HG02763 (cell line): Measurements from ENCODE around the gene KREMEN1.

Experiments used
- ATAC-seq: cut with Tn5 transposase; IDR thresholded peaks from one replicate; pipeline ENCODE4 v1.9.1; 2021; ENCODE audit warnings: mild to moderate bottlenecking, moderate library complexity; ENCODE audit not compliant: unreplicated experiment

Gene KREMEN1

DNA sequence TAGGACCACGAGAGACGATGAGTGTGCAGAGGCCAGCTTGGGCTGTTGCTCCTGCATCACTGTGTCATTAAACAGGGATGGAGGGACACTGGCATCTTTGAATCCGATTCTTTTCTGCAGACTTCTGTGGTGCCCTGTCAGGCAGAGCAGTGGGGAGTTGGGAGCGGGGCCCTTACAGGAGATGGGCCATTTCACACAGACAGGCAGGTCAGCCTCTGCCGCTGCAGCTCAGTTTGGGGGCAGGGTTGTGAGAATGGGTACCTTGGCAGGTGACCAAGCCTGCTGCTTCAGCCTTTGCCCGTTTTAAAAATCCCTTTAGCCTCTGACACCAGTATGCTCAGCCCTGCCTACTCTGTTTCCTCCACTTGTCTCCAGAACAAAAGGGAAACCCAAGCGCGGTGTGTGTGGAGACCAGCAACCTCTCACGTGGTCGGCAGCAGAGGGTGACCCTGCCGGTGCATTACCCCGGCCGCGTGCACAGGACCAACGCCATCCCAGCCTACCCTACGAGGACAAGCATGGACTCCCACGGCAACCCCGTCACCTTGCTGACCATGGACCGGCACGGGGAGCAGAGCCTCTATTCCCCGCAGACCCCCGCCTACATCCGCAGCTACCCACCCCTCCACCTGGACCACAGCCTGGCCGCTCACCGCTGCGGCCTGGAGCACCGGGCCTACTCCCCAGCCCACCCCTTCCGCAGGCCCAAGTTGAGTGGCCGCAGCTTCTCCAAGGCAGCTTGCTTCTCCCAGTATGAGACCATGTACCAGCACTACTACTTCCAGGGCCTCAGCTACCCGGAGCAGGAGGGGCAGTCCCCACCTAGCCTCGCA is 23.8 kb upstream of the KREMEN1 start:
- ATAC-seq, result no peak

DNA sequence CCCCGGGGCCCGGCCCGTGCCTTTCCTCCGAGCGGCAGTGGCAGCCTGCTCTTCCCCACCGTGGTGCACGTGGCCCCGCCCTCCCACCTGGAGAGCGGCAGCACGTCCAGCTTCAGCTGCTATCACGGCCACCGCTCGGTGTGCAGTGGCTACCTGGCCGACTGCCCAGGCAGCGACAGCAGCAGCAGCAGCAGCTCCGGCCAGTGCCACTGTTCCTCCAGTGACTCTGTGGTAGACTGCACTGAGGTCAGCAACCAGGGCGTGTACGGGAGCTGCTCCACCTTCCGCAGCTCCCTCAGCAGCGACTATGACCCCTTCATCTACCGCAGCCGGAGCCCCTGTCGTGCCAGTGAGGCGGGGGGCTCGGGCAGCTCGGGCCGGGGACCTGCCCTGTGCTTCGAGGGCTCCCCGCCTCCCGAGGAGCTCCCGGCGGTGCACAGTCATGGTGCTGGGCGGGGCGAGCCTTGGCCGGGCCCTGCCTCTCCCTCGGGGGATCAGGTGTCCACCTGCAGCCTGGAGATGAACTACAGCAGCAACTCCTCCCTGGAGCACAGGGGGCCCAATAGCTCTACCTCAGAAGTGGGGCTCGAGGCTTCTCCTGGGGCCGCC is 23.1 kb upstream of the KREMEN1 start:
- ATAC-seq, result no peak

DNA sequence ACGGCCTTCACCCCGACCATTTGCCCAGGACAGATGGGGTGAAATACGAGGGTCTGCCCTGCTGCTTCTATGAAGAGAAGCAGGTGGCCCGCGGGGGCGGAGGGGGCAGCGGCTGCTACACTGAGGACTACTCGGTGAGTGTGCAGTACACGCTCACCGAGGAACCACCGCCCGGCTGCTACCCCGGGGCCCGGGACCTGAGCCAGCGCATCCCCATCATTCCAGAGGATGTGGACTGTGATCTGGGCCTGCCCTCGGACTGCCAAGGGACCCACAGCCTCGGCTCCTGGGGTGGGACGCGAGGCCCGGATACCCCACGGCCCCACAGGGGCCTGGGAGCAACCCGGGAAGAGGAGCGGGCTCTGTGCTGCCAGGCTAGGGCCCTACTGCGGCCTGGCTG is 22.4 kb upstream of the KREMEN1 start:
- ATAC-seq, result no peak

DNA sequence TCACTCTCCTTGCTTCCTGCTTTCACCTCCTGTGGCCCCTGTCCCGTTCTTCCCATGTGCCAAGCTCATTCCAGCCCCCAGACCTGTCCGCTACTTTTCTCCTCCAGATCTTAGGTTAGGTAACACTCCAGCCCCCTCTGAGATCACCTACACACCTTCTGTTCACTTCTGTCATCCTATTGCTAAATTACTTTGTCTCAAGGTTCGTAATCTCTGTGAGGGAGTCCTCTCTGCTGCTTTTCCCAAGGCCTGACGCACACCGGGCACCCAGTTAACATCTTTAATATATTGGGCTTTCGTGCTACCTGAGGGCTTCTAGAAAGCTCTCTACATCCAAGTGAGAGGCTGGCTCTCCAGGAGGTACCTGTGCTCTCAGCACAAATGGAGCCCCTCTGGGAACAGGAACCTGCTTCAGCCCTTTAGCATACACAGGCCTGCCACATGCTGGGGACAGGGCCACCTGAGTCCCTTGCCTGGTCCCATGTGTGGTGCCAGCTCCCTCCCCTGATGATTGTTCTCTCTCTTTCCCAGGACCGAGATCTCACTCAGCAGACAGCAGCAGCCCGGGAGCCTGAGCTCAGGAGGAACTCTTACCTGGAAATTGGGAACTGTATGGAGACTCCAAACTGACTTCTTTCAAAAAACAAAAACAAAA is 19.7 kb upstream of the KREMEN1 start:
- ATAC-seq, result no peak

DNA sequence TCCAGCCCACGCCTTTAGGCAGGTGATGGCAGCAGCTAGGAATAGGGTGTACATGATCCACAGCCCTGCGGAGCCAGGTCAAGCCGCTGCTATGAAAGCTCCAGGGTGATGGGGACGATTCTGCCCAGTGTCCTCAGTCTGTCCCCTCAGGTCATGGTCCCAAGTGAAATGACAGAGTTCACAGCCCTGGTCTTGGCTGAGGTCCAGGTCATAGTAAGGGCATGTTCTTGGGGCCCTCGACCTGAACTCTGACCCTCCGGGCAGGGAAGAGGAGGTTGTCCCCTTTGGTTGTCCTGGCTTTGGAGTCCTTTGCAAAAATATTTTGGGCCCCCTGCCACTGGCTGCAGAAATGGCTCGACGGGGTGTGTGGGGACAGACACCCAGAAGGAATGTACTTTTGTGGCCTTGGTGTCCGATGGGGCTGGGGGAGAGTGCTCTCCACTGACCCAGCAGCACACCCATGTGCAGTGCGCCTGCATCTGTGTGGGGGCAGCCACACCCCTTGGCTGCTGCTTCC is 18.5 kb upstream of the KREMEN1 start:
- no peak for ATAC-seq

DNA sequence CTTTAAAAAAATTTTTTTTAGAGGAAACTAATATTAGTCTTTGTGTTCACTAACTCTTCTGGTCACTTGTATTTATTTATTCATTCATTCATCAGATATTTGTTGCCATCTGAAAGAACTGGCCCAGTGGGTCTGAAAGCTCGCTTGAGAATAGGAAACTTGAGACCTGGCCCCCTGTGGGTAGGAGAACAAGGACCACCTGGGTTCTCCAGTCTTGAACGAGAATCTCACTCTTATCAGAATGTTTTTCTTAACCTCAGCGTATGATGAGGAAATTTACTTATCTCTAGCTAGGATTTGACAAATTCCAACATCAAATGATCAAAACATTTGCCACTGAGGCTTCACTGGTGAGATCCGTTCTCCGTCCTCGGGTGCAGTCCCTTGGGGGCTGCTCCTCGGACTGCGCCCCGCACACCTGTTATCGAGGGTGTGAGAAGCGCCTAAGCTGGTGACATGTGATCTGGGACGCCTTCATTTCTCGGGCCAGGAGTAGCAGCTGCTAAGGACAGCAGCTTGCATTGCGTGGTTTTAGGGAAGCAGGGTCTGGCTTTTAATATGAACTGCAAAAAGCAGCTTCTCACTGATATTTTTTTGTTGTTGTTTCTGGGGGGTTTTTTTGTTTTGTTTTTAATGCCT is 17.5 kb upstream of the KREMEN1 start:
- no peak for ATAC-seq

DNA sequence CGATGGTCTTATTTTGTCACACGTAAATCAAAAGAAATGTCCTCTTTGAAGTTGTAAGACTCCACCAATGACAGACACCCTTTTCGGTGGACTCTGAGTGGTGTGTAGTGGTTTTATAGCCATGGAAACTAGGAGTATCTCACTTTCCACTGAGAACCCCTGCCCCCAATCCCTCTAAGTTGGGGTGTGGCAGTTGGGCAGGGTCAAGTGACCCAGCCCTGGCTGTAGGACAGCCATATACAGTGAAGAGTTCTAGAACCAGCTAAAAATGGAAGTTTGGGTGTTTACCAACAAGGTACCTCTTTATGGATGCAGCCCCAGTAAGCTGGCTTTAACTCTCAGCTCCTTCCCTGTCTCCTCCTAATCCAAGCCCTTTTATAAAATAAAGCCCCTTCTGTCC is 16.4 kb upstream of the KREMEN1 start:
- no peak for ATAC-seq

DNA sequence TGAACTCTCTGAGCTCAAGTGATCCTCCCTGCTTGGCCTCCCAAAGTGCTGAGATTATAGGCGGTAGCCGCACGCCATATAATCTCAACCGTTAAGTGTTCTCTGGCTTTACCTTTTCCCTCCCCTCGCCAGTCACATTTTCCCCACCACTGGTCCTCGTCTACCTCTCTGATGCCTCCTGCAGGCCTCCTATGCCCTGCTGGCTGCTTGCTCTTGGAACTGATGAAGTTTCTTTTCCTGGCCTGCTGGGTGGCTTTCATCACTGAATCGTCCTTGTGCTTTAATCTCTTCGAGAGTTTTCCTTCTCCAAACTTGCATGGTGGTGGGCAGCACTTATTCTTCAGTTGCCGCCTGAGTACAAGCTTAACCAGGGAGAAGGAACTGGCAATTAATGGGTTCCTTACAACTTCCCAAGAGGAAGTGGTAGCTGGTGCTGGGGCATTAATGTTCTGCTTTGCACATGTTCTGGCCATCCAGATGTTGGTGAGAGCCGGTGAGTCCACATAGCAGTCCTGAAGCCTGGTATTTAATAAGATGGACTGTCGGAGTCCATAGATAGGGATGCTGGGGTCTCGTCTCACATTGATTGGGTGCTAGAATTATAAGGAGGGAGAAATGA is 12.5 kb upstream of the KREMEN1 start:
- ATAC-seq, result no peak

DNA sequence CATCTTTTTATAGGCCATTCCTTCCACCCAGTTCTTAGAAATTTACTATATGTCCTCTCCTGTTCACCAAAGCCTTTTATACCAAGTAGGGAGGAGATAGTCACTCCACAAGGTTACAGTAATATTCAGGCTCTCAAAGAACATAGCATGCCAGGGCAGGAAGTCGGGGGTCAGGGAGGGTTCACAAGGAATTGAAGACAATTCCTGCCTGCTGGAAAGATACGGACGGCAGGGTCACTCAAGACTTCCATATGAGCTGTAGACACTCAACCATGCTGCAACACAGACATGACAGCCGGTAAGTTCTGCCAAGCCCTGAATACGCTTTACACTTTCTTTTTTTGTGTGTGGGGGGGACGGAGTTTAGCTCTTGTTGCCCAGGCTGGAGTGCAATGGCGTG is 11.9 kb upstream of the KREMEN1 start:
- no peak for ATAC-seq

DNA sequence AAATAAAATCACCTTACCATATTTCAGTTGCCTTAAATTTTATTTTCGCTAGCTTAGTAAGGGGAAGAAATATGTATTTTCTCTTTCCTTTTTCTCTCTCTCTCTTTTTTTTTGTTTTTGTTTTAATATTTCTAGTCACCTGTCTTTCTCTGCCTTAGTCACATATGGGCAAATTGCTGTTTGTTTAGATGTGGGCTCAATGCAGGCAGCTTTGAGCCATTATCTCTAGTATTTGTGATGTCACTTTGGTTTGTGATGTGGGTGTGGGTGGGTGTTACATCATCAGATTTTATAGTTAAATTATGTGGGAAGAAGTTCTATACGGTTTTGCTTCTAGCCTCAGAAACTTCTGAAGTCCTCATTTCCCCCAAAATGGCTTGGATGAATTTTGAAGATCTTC is 11.1 kb upstream of the KREMEN1 start, which contains the start of gene C22orf31:
C22orf31 (minus strand) TSS at position 59 of the 400 bp plus-strand sequence; CDS start at position 20, 39 bp downstream.
- no peak for ATAC-seq

DNA sequence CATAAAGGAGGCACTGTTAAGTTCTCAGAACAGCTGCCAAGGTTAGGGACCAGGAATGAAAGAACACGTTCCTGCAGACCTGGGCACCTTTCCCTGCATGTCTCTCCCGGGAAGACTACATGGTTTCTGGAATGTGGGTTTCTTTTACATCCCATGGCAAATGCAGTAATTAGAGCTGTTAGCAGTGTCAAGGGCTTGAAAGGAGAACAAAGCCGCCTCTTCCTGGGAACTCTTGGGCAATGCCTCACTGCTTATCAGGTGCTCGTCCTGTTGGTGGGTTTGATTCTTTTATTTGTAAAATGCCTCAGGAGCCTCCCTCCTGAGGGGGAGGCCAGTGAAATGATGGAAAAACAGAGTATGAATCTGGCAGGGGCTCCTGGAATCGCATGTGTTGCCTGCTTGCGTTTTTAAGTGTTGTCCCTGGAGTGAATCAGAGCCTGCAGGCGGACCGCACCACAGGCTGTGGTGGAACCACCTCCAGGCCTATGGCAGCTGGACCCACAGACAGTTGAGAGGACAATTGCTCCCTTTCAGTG is 10.5 kb upstream of the KREMEN1 start:
- ATAC-seq, result no peak

DNA sequence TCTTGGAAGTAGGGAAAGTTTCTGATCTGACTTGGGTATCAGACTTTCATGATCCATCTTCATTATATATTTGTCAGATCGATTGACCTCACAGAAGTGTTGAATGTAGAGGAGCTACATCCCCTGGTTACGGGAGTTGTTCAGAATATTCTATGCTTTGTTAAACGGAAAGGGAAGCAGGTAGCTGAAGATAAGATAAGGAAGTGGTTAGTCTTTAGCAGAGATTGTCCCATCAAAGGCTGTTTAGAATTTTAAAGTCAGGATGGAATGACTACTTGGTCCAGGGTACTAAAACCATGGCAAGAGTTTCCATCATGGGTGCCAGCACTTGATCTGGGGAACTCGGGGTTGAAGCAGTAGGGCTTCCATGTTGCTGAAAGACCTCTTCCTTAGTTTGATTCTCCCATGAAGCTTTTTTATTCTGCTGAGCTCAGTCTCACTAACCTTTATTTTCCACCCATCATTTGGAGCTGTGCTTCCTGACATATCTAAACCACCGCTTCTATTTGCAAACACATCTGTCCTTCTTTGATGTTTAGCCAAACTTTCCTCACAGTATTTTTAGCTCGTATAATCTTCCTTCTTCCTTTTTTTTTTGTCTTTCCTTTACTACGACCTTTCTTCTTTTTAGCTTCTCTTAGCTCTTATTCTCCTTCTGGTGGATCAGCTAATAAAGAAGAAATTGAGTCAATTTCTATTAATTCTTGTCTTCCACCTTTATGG is 7.2 kb upstream of the KREMEN1 start:
- ATAC-seq, result no peak

DNA sequence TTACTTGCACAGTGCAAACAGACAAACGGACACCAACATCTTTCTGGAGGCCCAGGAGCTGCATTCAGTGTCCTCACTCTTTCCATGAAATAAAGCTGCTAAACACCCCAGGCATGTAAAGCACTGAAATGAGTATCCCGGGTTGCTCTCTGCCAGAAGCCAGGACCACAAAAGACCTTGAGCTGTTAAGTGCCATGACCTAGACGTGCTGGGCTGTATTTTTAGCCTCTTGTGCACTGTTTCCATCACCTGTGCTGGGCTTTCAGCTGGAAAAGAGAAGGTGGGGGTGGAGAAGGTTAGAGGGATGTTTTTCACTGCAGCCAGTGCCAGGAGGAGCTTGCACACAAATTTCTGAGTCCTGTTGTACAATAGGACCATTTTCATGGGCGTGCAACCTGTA is 3.4 kb upstream of the KREMEN1 start:
- no peak for ATAC-seq

DNA sequence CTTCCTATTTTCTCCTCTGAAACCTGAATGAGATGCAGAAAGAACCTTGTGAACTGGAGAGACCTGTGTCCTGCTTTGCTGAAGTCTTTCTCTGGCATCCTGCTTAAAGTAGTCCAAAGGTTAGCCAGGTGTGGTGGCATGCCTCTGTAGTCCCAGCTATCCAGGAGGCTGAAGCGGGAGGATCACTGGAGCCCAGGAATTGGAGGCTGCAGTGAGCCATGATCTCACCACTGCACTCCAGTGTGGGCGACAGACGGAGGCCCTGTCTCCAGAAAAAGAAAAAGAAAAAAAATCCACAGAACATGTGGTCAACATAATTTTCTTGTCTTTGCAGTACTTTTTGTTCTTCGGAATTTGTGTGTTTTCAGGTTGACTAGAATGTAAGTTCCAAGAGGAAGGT is 2.3 kb upstream of the KREMEN1 start:
- no peak for ATAC-seq

DNA sequence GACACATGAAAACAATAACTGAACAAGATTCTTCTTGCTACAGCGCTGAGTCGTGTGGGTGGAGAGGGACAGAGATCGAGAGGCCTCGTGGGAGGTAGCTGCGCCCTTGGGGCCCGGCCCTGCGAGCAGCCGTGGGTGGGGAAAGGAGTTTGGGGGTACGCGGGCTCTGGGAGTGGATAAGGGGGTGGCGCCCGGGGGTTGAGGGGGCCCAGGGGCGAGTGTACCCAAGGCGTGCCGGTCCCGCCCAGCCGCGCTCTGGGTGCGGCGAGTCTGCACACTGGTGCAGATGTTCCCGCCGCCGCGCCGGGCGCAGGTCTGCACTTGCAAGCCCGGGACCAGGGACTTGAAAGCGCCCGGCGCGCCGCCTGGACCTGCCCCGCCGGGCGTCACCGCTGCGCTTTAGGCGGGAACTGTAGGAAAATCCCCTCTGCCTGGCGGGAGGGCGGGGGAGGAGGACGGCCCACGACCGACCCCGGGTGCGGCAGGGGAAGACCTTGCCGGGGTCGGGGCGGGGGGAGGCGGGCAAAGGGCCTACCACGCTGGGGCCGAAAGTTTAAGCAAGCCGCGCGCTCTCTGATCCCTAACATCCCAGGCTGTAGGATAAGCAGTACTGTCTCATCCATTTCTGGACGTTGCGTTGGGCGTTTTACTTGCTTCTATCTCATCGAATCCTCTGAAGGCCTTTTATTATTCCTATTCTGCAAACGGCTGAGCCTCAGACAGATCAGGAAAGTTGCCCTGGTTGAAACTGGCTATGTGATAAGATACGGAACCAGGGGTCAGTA is 1.4 kb upstream of the KREMEN1 start:
- ATAC-seq, result no peak

DNA sequence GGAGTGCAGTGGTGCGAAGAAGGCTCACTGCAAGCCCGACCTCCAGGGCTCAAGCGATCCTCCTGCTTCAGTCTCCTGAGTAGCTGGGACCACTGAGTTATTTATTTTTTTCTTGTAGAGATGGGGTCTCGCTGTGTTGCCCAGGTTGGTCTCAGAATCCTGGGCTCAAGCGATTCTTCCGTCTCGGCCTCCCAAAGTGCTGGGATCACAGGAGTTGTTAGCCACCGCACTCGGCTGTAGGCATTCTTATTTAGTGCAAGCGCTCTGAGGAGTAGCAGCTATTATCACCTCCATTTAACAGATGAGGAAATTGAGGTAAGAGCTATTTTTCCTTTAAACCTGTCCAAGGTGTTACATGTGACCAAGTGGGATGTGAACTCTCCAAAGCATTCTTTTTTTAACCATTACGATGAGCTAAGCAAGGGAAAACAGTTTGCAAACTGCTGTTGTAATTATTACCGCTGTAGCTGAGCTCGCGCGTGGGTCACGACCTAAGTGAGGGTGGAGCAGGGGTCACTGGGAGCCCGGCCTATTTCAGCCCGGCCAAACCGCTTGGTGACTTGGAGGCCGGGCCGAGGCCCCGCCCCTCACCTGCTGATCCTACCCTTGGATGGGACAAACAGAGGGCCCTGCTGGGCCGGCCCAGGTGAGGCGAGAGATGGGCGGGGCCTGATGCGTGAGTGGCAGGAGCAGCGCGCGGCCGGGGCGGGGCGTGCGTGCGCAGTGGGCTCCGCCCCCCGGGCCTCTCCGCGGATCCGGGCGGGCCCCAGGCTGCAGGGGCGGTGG is 449 bp upstream of the KREMEN1 start:
- ATAC-seq, result peak; percentile 86

DNA sequence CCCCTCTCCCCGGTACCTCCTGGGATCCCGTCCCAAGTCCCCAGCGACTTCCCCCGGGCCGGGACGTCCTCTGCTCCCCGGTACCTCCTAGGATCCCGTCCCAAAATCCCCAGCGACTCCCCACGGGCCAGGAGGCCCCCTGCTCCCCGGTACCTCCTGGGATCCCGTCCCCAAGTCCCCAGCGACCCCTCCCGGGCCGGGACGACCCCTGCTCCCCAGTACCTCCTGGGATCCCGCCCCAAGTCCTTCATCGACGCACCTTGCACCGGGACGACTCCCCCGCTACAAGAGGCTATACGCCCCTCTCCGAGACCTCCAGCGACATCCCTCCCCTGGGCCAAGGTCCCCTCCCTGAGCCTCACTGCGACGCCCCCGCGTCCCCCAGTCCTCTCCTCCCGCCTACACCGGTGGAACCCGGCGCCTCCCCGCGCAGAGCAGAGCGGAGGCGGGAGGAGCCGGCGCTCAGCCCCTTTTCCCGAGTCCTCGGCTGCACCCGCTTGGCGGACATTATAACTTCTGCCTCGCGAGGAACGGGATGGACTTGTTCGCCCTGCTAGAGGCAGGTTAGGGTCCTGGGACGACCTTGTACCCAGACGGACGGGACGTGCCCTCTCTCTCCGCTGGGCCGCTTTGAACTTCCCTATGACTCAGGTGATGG is 912 bp downstream of the KREMEN1 start:
- ATAC-seq, result no peak

DNA sequence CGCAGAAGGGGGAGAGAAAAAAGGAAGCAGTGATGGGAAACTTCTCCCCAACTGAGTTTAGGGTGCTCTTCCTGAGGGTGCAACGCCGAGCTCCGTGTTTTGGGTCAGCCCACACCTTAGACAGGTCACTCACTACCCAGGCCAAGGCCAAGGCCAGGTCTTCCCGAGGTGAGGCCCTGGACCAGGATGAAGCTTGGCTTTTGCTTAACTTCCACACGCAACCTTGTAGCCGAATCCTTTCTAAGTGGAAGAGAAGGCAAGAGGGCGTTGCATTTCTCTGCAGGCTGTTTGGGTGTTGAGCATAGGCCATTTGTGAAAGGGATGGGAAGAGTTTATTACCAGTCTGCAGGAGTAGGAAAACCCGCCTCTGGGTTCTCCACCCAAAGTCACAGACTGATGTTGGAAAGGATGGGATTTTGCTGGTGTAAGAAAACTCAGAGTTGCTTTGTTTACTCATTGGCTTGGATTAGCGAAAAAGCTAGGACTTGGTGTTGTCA is 1.5 kb downstream of the KREMEN1 start:
- no peak for ATAC-seq
